Heart left ventricle (tissue), 16 donors: ENCODE data around the gene MAPK14. TPM values are rescaled to one million over a fixed set of nuclear protein-coding genes. Genes with fewer than 3 reads are reported as not detected.

Source experiments
- ATAC-seq, 4 donors: fragments of 200-7000 bp; cut with Tn5 transposase; one replicate each; pipeline ENCODE4 v1.9.1; 2020 to 2022; ENCODE audit warnings: moderate library complexity in 4 of 4, mild to moderate bottlenecking in 3 of 4, moderate number of reproducible peaks in 1 of 4
- DNase-seq, 5 donors: peaks; one replicate each; pipeline ENCODE4 v3.0.0-alpha.2; 2020
- H3K27ac ChIP-seq, 12 donors: fragments of 200-600 bp; sonication (generic) in 4 of 12; one replicate each; pipeline versions ENCODE4 v1.5.0 to v1.8.0; 2016 to 2022; ENCODE audit warnings: mild to moderate bottlenecking in 2 of 12
- H3K27me3 ChIP-seq, 9 donors: fragments of 200-600 bp; sonication (generic) in 2 of 9; one replicate each; pipeline versions ENCODE4 v1.5.1 to v1.8.0; 2016 to 2022; ENCODE audit warnings: mild to moderate bottlenecking in 3 of 9
- H3K36me3 ChIP-seq, 9 donors: fragments of 200-600 bp; sonication (generic) in 2 of 9; one replicate each; pipeline versions ENCODE4 v1.5.0 to v1.8.0; 2018 to 2022; ENCODE audit warnings: mild to moderate bottlenecking in 2 of 9
- H3K4me1 ChIP-seq, 12 donors: fragments of 200-600 bp; sonication (generic) in 4 of 12; one replicate each; pipeline versions ENCODE4 v1.5.0 to v1.8.0; 2016 to 2022; ENCODE audit warnings: mild to moderate bottlenecking in 3 of 12
- H3K4me3 ChIP-seq, 12 donors: fragments of 200-600 bp; sonication (generic) in 4 of 12; one replicate each; pipeline versions ENCODE4 v1.5.0 to v1.8.0; 2017 to 2022; ENCODE audit warnings: mild to moderate bottlenecking in 9 of 12, moderate library complexity in 4 of 12
- H3K9me3 ChIP-seq, 12 donors: fragments of 200-600 bp; sonication (generic) in 4 of 12; one replicate each; pipeline versions ENCODE4 v1.5.0 to v1.8.0; 2016 to 2022; ENCODE audit warnings: mild to moderate bottlenecking in 1 of 12
- CTCF ChIP-seq, 12 donors: fragments of 200-600 bp; sonication (generic) in 4 of 12; IDR thresholded peaks; one replicate each; pipeline versions ENCODE4 v1.5.0 to v1.8.0; 2018 to 2022; ENCODE audit warnings: antibody characterized with exemption in 12 of 12, mild to moderate bottlenecking in 5 of 12
- POLR2A ChIP-seq, 2 donors: fragments of 450-650 bp; IDR thresholded peaks; one replicate each; pipeline ENCODE4 v1.6.1; 2017; ENCODE audit warnings: antibody characterized with exemption in 2 of 2, mild to moderate bottlenecking in 2 of 2, moderate library complexity in 2 of 2
- WGBS, 4 donors: extraction: QIAGEN DNeasy Blood & Tissue Kit in 2 of 4; methylation state at CpG; one replicate each; pipeline versions ENCODE4 v1.1.5 to v1.1.7; 2013 to 2018; 5-methylcytosine and 5-hydroxymethylcytosine counted together
- intact Hi-C, 10 donors: fragments of 100-400 bp; cut with DNase I; formaldehyde crosslinking; loops; one replicate each; pipeline versions ENCODE4 v1.11.1 to v1.14.2; 2022
- polyA plus RNA-seq, 2 donors: library from polyadenylated mRNA; stranded (reverse); fragments of 200-250 nt; gene quantifications; one replicate each; pipeline ENCODE4 v1.2.3, GENCODE V29; 2013
- total RNA-seq, 9 donors: library from RNA; depleted of rRNA in 2 of 9; stranded (reverse); fragments of >200 nt in 2 of 9; fragmentation: NEBNext Ultra II Directional in 3 of 9; extraction: Animal tissue kit (Norgen Biotek cat#: 25700) in 3 of 9; gene quantifications; one replicate each; pipeline versions ENCODE4 v1.1.0 to v1.2.4, GENCODE V29; 2016 to 2023
- donor health status: ischemic (EF 13 %, LVEDD 7.1; RV severe dilation, severe dysfunction).
- donor health status: healthy with polysubstance abuse.
- donor health status: DM: no; HTN: yes; CAD: no.
- donor health status: DM: no; HTN: no; CAD: no.
- donor health status: ischemic (EF 25% LVEDD 6.9; RV normal size, moderate dysfunction).
- donor health status: ischemic (EF 25% LVEDD 5.7; RV mildly dilated, moderate dysfunction).
- donor health status: healthy.
- donor health status: DM: yes; HTN: yes; CAD: no.
- donor health status: ischemic (EF 35%, LVEDD 5.7; RV mildly dilated, moderate dysfunction).
- donor health status: nonischemic (EF 11% LVEDD 7.7; RV severe dilation, severe dysfunction).
- donor health status: DM: yes; HTN: yes; CAD: no.
- donor health status: PGD.
- donor health status: ischemic (EF 29% LVEDD 5.4; RV normal size, mild dysfunction).
- donor health status: nonischemic (EF 23%, LVEDD 6.1; RV moderate dilation, normal function).

The MAPK14 gene
- total and polyA plus RNA-seq, 11 donors: 7.0 to 46.5 (median 32.3) TPM

- WGBS, 4 donors: 49 to 62% (median 53%) methylated on average over 4 of the region's 4 CpGs
- peaks cover 8 to 82% (median 61%) of the 10 kb centered on the region in 12 donors for H3K4me1 ChIP-seq
Measured at GRCh38 chr6:36038120-36038876, 10.7 kb downstream of the MAPK14 start.

GRCh38 chr6:36039112-36039511 lies 11.5 kb downstream of the MAPK14 start:
- no peaks in the 10 kb centered on the region for H3K36me3 ChIP-seq
- TF ChIP-seq POLR2A (IDR thresholded peaks at IDR 0.05) (no peak), CTCF (IDR thresholded peaks at IDR 0.05) (no peak)
- no peak overlapping the region for H3K4me3 ChIP-seq
- ATAC-seq (no peak), DNase-seq (no peak)
- H3K9me3 ChIP-seq: no peaks in the 10 kb centered on the region
- H3K4me1 ChIP-seq: peaks cover 6 to 74% (median 53%) of the 10 kb centered on the region in 12 donors
- H3K27ac ChIP-seq: peak overlapping the region in 2 of 12 donors; percentile 11 to 52
- intact Hi-C loops: no loop called here
- H3K27me3 ChIP-seq: no peaks in the 10 kb centered on the region

More at GRCh38 chr6:36038120-36038876, 10.7 kb downstream of the MAPK14 start:
- Histone ChIP-seq H3K27me3 (no peaks in the 10 kb centered on the region), H3K27ac (peak overlapping the region in 3 of 12 donors; percentile 11 to 52 (median 22)), H3K36me3 (no peaks in the 10 kb centered on the region), H3K9me3 (no peaks in the 10 kb centered on the region), H3K4me3 (peak overlapping the region in 2 of 12 donors; percentile 6 to 12)
- DNase-seq (no peak), ATAC-seq (peak in 1 of 4 donors; percentile 56)
- intact Hi-C loops: no loop called here
- TF ChIP-seq CTCF (IDR thresholded peaks at IDR 0.05) (no peak), POLR2A (IDR thresholded peaks at IDR 0.05) (no peak)

- no peak for TF ChIP-seq POLR2A (IDR thresholded peaks at IDR 0.05)
- TF ChIP-seq CTCF (IDR thresholded peaks at IDR 0.05): no peak
- no peak overlapping the region for H3K4me3 ChIP-seq
- DNase-seq (no peak), ATAC-seq (no peak)
- H3K4me1 ChIP-seq: peaks cover 0 to 62% (median 36%) of the 10 kb centered on the region in 12 donors
- H3K27ac ChIP-seq: no peak overlapping the region
- no peaks in the 10 kb centered on the region for H3K9me3 ChIP-seq
- intact Hi-C loops: no loop called here
- no peaks in the 10 kb centered on the region for H3K36me3 ChIP-seq
- no peaks in the 10 kb centered on the region for H3K27me3 ChIP-seq
Measured at GRCh38 chr6:36040958-36041357, 13.3 kb downstream of the MAPK14 start.

- H3K4me1 ChIP-seq: peaks cover 0 to 56% (median 27%) of the 10 kb centered on the region in 12 donors
- WGBS, 4 donors: 92 to 95% (median 94%) methylated on average over 12 of the region's 12 CpGs
- H3K27ac ChIP-seq: no peak overlapping the region
- DNase-seq (no peak), ATAC-seq (no peak)
- intact Hi-C loops: no loop called here
- H3K9me3 ChIP-seq: no peaks in the 10 kb centered on the region
- H3K4me3 ChIP-seq: no peak overlapping the region
- TF ChIP-seq POLR2A (IDR thresholded peaks at IDR 0.05): no peak
- no peak for TF ChIP-seq CTCF (IDR thresholded peaks at IDR 0.05)
- H3K27me3 ChIP-seq: no peaks in the 10 kb centered on the region
- no peaks in the 10 kb centered on the region for H3K36me3 ChIP-seq
Measured at GRCh38 chr6:36042618-36043260, 15.1 kb downstream of the MAPK14 start.
